PC-3 (cell line): ENCODE data around the gene PTOV1. TPM values are rescaled to one million over a fixed set of nuclear protein-coding genes. Genes with fewer than 3 reads are reported as not detected.
A peak's percentile ranks its signal among the peaks of the same experiment; 100 is the strongest.

Source experiments
- ATAC-seq: fragments of 200-7000 bp; cut with Tn5 transposase; 2 replicates; pipeline ENCODE4 v1.9.1; 2020; ENCODE audit warnings: mild to moderate bottlenecking, moderate library complexity
- BruUV-seq: library from RNA; stranded (reverse); fragments of 400-500 nt; replicated peaks from 2 replicates; lab custom pipeline; 2021; lab: Mats Ljungman, UMichigan
- CTCF ChIA-PET: fragments of 300-600 bp; sonication (Branson Sonifier 250); formaldehyde crosslinking; loops from one replicate; lab custom pipeline; 2022; ENCODE audit warnings: antibody characterized with exemption; lab: Charles Lee
- POLR2A ChIA-PET: fragments of 300-600 bp; sonication (Branson Sonifier 250); formaldehyde crosslinking; loops from one replicate; lab custom pipeline; 2022; ENCODE audit warnings: antibody characterized with exemption; ENCODE audit not compliant: unreplicated experiment; lab: Charles Lee
- DNase-seq: peaks from one replicate; pipeline ENCODE4 v3.0.0-alpha.2; 2015
- H2AFZ ChIP-seq: fragments of 300-600 bp; sonication (generic); 2 replicates; pipeline ENCODE4 v1.6.0; 2016; ENCODE audit warnings: antibody characterized with exemption, low read length
- H3F3A ChIP-seq: fragments of 300-600 bp; sonication (generic); one replicate; pipeline ENCODE4 v1.6.0; 2017; ENCODE audit warnings: antibody characterized with exemption, low read length, control low read depth, mild to moderate bottlenecking; ENCODE audit not compliant: unreplicated experiment
- H3K27ac ChIP-seq: fragments of 300-600 bp; sonication (generic); 2 replicates; pipeline ENCODE4 v1.5.1; 2016; ENCODE audit warnings: mild to moderate bottlenecking, low read length
- H3K27me3 ChIP-seq: fragments of 300-600 bp; sonication (generic); 2 replicates; pipeline ENCODE4 v1.6.1; 2016; ENCODE audit warnings: low read length, mixed read lengths
- H3K36me3 ChIP-seq: fragments of 300-600 bp; sonication (generic); 2 replicates; pipeline ENCODE4 v1.6.1; 2016; ENCODE audit warnings: low read depth, mixed run types, low read length, mixed read lengths
- H3K4me1 ChIP-seq: fragments of 300-600 bp; sonication (generic); 2 replicates; pipeline ENCODE4 v1.5.1; 2016; ENCODE audit warnings: low read length; ENCODE audit not compliant: insufficient read depth
- H3K4me2 ChIP-seq: fragments of 300-600 bp; sonication (generic); 2 replicates; pipeline ENCODE4 v1.6.0; 2016; ENCODE audit warnings: low read length
- H3K4me3 ChIP-seq: fragments of 300-600 bp; sonication (generic); 2 replicates; pipeline ENCODE4 v1.5.1; 2016; ENCODE audit warnings: mild to moderate bottlenecking, low read length, mixed read lengths
- H3K79me2 ChIP-seq: fragments of 300-600 bp; sonication (generic); 2 replicates; pipeline ENCODE4 v1.6.1; 2017; ENCODE audit warnings: low read length, mixed read lengths
- H3K9ac ChIP-seq: fragments of 300-600 bp; sonication (generic); 2 replicates; pipeline ENCODE4 v1.6.0; 2016; ENCODE audit warnings: mild to moderate bottlenecking, low read length
- H3K9me2 ChIP-seq: fragments of 300-600 bp; sonication (generic); replicated peaks from 2 replicates; pipeline ENCODE4 v1.6.1; 2016; ENCODE audit warnings: mixed run types, low read length, mixed read lengths
- H3K9me3 ChIP-seq: fragments of 300-600 bp; sonication (generic); 2 replicates; pipeline ENCODE4 v1.6.1; 2016; ENCODE audit warnings: low read length, mixed read lengths
- H4K20me1 ChIP-seq: fragments of 300-600 bp; sonication (generic); 2 replicates; pipeline ENCODE4 v1.6.1; 2016; ENCODE audit warnings: low read length, mixed read lengths
- CTCF ChIP-seq: fragments of 300-600 bp; sonication (generic); conservative IDR thresholded peaks from 2 replicates; pipeline ENCODE4 v1.5.1; 2017; ENCODE audit warnings: antibody characterized with exemption, low read depth, mild to moderate bottlenecking, low read length
- EZH2 ChIP-seq: fragments of 300-600 bp; sonication (generic); IDR thresholded peaks from one replicate; pipeline ENCODE4 v1.6.1; 2017; ENCODE audit warnings: antibody characterized with exemption, mild to moderate bottlenecking, low read length; ENCODE audit not compliant: unreplicated experiment
- EZH2phosphoT487 ChIP-seq: fragments of 300-600 bp; sonication (generic); IDR thresholded peaks from 2 replicates; pipeline ENCODE4 v1.6.1; 2018; ENCODE audit warnings: mild to moderate bottlenecking, antibody characterized with exemption, low read length, borderline replicate concordance
- intact Hi-C: fragments of 100-400 bp; cut with micrococcal nuclease; formaldehyde crosslinking; loops from 2 replicates; pipeline ENCODE4 v1.9.0; 2023
- total RNA-seq: library from RNA; depleted of rRNA; stranded (reverse); fragments of >200 nt; gene quantifications from 2 replicates; pipeline ENCODE4 v1.2.3, GENCODE V29; 2014

Gene PTOV1
- total RNA-seq, 1 experiment from 2014 or later: 148 TPM

GRCh38 chr19:49863254-49863934 is 12.4 kb downstream of the PTOV1 start:
- TF ChIP-seq CTCF (no peak), EZH2 (no peak), EZH2phosphoT487 (no peak)
- no peak for ATAC-seq
- H3K36me3 ChIP-seq: peaks cover 45% of the 10 kb centered on the region
- peaks cover 17% of the 10 kb centered on the region for H4K20me1 ChIP-seq
- DNase-seq: no peak
- intact Hi-C loops: no loop called here
- H3K9ac ChIP-seq: no peak overlapping the region
- H3K79me2 ChIP-seq: peaks cover 41% of the 10 kb centered on the region
- H3K4me2 ChIP-seq: no peak overlapping the region
- H3F3A ChIP-seq: peaks cover under 1% of the 10 kb centered on the region
- H3K9me2 ChIP-seq: no peaks in the 10 kb centered on the region
- CTCF ChIA-PET: no interaction called here
- BruUV-seq: no TSS peak
- no peaks in the 10 kb centered on the region for H3K9me3 ChIP-seq
- H2AFZ ChIP-seq: no peak overlapping the region
- peaks cover 17% of the 10 kb centered on the region for H3K4me1 ChIP-seq
- H3K27me3 ChIP-seq: no peaks in the 10 kb centered on the region
- no peak overlapping the region for H3K27ac ChIP-seq
- POLR2A ChIA-PET: no interaction called here
- H3K4me3 ChIP-seq: no peak overlapping the region

- H4K20me1 ChIP-seq: peaks cover 17% of the 10 kb centered on the region
- no peak for ATAC-seq
- peaks cover 42% of the 10 kb centered on the region for H3K36me3 ChIP-seq
- no peak overlapping the region for H3K27ac ChIP-seq
- DNase-seq: no peak
- H3F3A ChIP-seq: no peaks in the 10 kb centered on the region
- no TSS peak for BruUV-seq
- CTCF ChIA-PET: no interaction called here
- no peak overlapping the region for H3K4me3 ChIP-seq
- no peak overlapping the region for H3K4me2 ChIP-seq
- peaks cover 41% of the 10 kb centered on the region for H3K79me2 ChIP-seq
- H3K9me2 ChIP-seq: no peaks in the 10 kb centered on the region
- intact Hi-C loops: no loop called here
- POLR2A ChIA-PET: no interaction called here
- TF ChIP-seq CTCF (no peak), EZH2 (no peak), EZH2phosphoT487 (no peak)
- no peak overlapping the region for H2AFZ ChIP-seq
- no peaks in the 10 kb centered on the region for H3K27me3 ChIP-seq
- no peaks in the 10 kb centered on the region for H3K9me3 ChIP-seq
- H3K9ac ChIP-seq: no peak overlapping the region
- H3K4me1 ChIP-seq: peaks cover 17% of the 10 kb centered on the region
Measured at GRCh38 chr19:49863935-49864320, 13.0 kb downstream of the PTOV1 start.

- peaks cover 17% of the 10 kb centered on the region for H4K20me1 ChIP-seq
- intact Hi-C loops: loop anchor here (5.0 kb wide), 1 partner anchor 48 kb away; the partner anchor contains the start of gene MED25
- H3K27ac ChIP-seq: no peak overlapping the region
- POLR2A ChIA-PET: interaction anchor here (0.7 kb wide), 1 partner anchor 15 kb away, joined by 3 read pairs; no protein-coding TSS in a partner anchor
- peaks cover 37% of the 10 kb centered on the region for H3K36me3 ChIP-seq
- TF ChIP-seq EZH2 (no peak), EZH2phosphoT487 (no peak), CTCF (no peak)
- no TSS peak for BruUV-seq
- H3K4me2 ChIP-seq: peak overlapping the region; percentile 95
- H3K9me2 ChIP-seq: no peaks in the 10 kb centered on the region
- no peak overlapping the region for H3K9ac ChIP-seq
- H3F3A ChIP-seq: no peaks in the 10 kb centered on the region
- peak overlapping the region; percentile 90; the same call in 1 of the 2 replicates for H3K4me3 ChIP-seq
- no peak overlapping the region for H2AFZ ChIP-seq
- H3K9me3 ChIP-seq: no peaks in the 10 kb centered on the region
- ATAC-seq (no peak), DNase-seq (no peak)
- CTCF ChIA-PET: interaction anchor here (1.0 kb wide), 1 partner anchor 12 kb away, joined by 3 read pairs; the partner anchor contains the start of genes AKT1S1 and TBC1D17
- peaks cover 17% of the 10 kb centered on the region for H3K4me1 ChIP-seq
- H3K27me3 ChIP-seq: no peaks in the 10 kb centered on the region
- H3K79me2 ChIP-seq: peaks cover 41% of the 10 kb centered on the region
Measured at GRCh38 chr19:49864890-49865289, 13.9 kb downstream of the PTOV1 start.
